H54 (cell line): ENCODE results near the gene POR.
"Not testable (repeated sequence)": the region's sequence is repeated elsewhere in the genome, so short reads cannot be mapped to it uniquely, and the experiment has no call there.

Experiments used
- DNase-seq: peaks from one replicate; pipeline ENCODE4 v3.0.0; 2011; ENCODE audit warnings: low spot score, mixed read lengths; ENCODE audit not compliant: insufficient read length
- FAIRE-seq: peaks from 3 replicates; lab custom pipeline; 2011; peaks lifted over from hg19 to GRCh38; lab: Jason Lieb, UNC
- POLR2A ChIP-seq: IDR thresholded peaks from 2 replicates; pipeline ENCODE4 v1.6.1; 2011; ENCODE audit warnings: low read depth, mild to moderate bottlenecking, low read length

POR gene

GRCh38 chr7:75891815-75892411, 23.0 kb upstream of the POR start:
- TF ChIP-seq POLR2A: no peak
- FAIRE-seq (no peak), DNase-seq (no peak)

- FAIRE-seq (no peak), DNase-seq (no peak)
- no peak for TF ChIP-seq POLR2A
These were observed 22.2 kb upstream of the POR start for GRCh38 chr7:75892634-75893272.

GRCh38 chr7:75896803-75897327, 18.1 kb upstream of the POR start:
- no peak for TF ChIP-seq POLR2A
- no peak for FAIRE-seq
- no peak for DNase-seq

GRCh38 chr7:75900617-75901315, 14.2 kb upstream of the POR start:
- DNase-seq: no peak
- no peak for FAIRE-seq
- TF ChIP-seq POLR2A: no peak

GRCh38 chr7:75905785-75906604, 9.0 kb upstream of the POR start:
- no peak for FAIRE-seq
- DNase-seq: peak; percentile 35
- no peak for TF ChIP-seq POLR2A

GRCh38 chr7:75906991-75907667, 7.8 kb upstream of the POR start:
- no peak for TF ChIP-seq POLR2A
- DNase-seq (no peak), FAIRE-seq (no peak)

- DNase-seq, FAIRE-seq: not testable (repeated sequence)
These were observed 7.3 kb upstream of the POR start for GRCh38 chr7:75907668-75908039.

- DNase-seq: no peak
- FAIRE-seq: no peak
- TF ChIP-seq POLR2A: no peak
These were observed 5.3 kb upstream of the POR start for GRCh38 chr7:75909521-75910132.

- not testable (repeated sequence) for FAIRE-seq, DNase-seq
These were observed 3.8 kb upstream of the POR start for GRCh38 chr7:75911186-75911585.

- DNase-seq (no peak), FAIRE-seq (no peak)
- TF ChIP-seq POLR2A: no peak
These were observed 1.5 kb upstream of the POR start for GRCh38 chr7:75913437-75913836.

- FAIRE-seq: no peak
- no peak for TF ChIP-seq POLR2A
- no peak for DNase-seq
These were observed 743 bp upstream of the POR start for GRCh38 chr7:75914169-75914654.

- FAIRE-seq: no peak
- DNase-seq: no peak
- TF ChIP-seq POLR2A: no peak
These were observed 631 bp downstream of the POR start for GRCh38 chr7:75915416-75916156.
